Esophagus muscularis mucosa (tissue), 4 donors: ENCODE data around the gene ZFAND2B. TPM values are rescaled to one million over a fixed set of nuclear protein-coding genes. Genes with fewer than 3 reads are reported as not detected.
A peak's percentile ranks its signal among the peaks of the same experiment; 100 is the strongest.

Experiments
- DNase-seq: peaks from one replicate; pipeline ENCODE4 v3.0.0-alpha.2; 2017; ENCODE audit errors: extremely low spot score
- H3K27ac ChIP-seq, 4 donors: fragments of 200-600 bp; sonication (generic); replicated peaks in 1 of 4; 1 replicate in 3 of 4; 2 replicates in 1 of 4; pipeline ENCODE4 v1.5.1; 2016 to 2019; ENCODE audit warnings: mild to moderate bottlenecking in 1 of 4
- H3K27me3 ChIP-seq, 4 donors: fragments of 200-600 bp; sonication (generic); one replicate each; pipeline versions ENCODE4 v1.5.1 to v1.6.0; 2016 to 2019
- H3K36me3 ChIP-seq, 4 donors: fragments of 200-600 bp; sonication (generic); one replicate each; pipeline ENCODE4 v1.5.1; 2016 to 2019
- H3K4me1 ChIP-seq, 4 donors: fragments of 200-600 bp; sonication (generic); one replicate each; pipeline ENCODE4 v1.5.1; 2016 to 2019
- H3K4me3 ChIP-seq, 4 donors: fragments of 200-600 bp; sonication (generic); 1 replicate in 2 of 4; 2 replicates in 2 of 4; pipeline ENCODE4 v1.5.1; 2016 to 2019; ENCODE audit warnings: mild to moderate bottlenecking in 4 of 4, moderate library complexity in 1 of 4
- H3K9me3 ChIP-seq, 4 donors: fragments of 200-600 bp; sonication (generic); 1 replicate in 3 of 4; 2 replicates in 1 of 4; pipeline ENCODE4 v1.5.1; 2016 to 2019
- CTCF ChIP-seq, 3 experiments: fragments of 200-600 bp in 2 of 3; fragments of 450-650 bp in 1 of 3; sonication (generic) in 2 of 3; IDR thresholded peaks; one replicate each; pipeline ENCODE4 v1.5.1; 2017 to 2019; ENCODE audit warnings: antibody characterized with exemption in 3 of 3, mild to moderate bottlenecking in 2 of 3, moderate library complexity in 1 of 3
- EP300 ChIP-seq: sonication (generic); formaldehyde crosslinking; IDR thresholded peaks from one replicate; pipeline ENCODE4 v1.6.1; 2017; ENCODE audit warnings: antibody characterized with exemption
- POLR2A ChIP-seq: fragments of 450-650 bp; IDR thresholded peaks from one replicate; pipeline ENCODE4 v1.6.1; 2017; ENCODE audit warnings: antibody characterized with exemption, moderate library complexity, mild to moderate bottlenecking, low read depth
- POLR2AphosphoS5 ChIP-seq, 2 donors: sonication (generic); formaldehyde crosslinking; IDR thresholded peaks; one replicate each; pipeline ENCODE4 v1.6.1; 2017; ENCODE audit warnings: antibody characterized with exemption in 2 of 2
- WGBS: methylation state at CpG from one replicate; pipeline ENCODE4 v1.1.5; 2018; 5-methylcytosine and 5-hydroxymethylcytosine counted together
- intact Hi-C: fragments of 100-400 bp; cut with DNase I; formaldehyde crosslinking; loops from one replicate; pipeline ENCODE4 v1.15.1; 2023
- total RNA-seq, 4 donors: library from RNA; depleted of rRNA; stranded (reverse); fragments of >200 nt; gene quantifications; one replicate each; pipeline versions ENCODE4 v1.1.0 to v1.2.1, GENCODE V29; 2016

The ZFAND2B gene
- total RNA-seq, 4 donors from 2014 or later = 27.0 to 50.1 (median 36.9) TPM

- 89% methylated on average over 13 of the region's 16 CpGs for WGBS
- Histone ChIP-seq H3K9me3 (no peaks in the 10 kb centered on the region), H3K4me3 (no peak overlapping the region), H3K4me1 (peaks cover 27 to 49% (median 33%) of the 10 kb centered on the region in 4 donors), H3K27ac (no peak overlapping the region), H3K36me3 (peaks cover 55 to 76% (median 75%) of the 10 kb centered on the region in 4 donors), H3K27me3 (no peaks in the 10 kb centered on the region)
- TF ChIP-seq CTCF (IDR thresholded peaks at IDR 0.05) (no peak), EP300 (no peak), POLR2A (no peak), POLR2AphosphoS5 (IDR thresholded peaks at IDR 0.05) (no peak)
- intact Hi-C loops = no loop called here
- DNase-seq = no peak
These were observed 15.5 kb downstream of the ZFAND2B start for GRCh38 chr2:219221957-219222518.

- Histone ChIP-seq H3K4me3 (no peak overlapping the region), H3K27ac (no peak overlapping the region), H3K36me3 (peaks cover 55 to 83% (median 77%) of the 10 kb centered on the region in 4 donors), H3K27me3 (no peaks in the 10 kb centered on the region), H3K4me1 (peaks cover 22 to 51% (median 33%) of the 10 kb centered on the region in 4 donors), H3K9me3 (no peaks in the 10 kb centered on the region)
- intact Hi-C loops = no loop called here
- 92% methylated on average over 30 of the region's 31 CpGs for WGBS
- TF ChIP-seq POLR2AphosphoS5 (IDR thresholded peaks at IDR 0.05) (no peak), EP300 (no peak), POLR2A (no peak), CTCF (IDR thresholded peaks at IDR 0.05) (no peak)
- DNase-seq = no peak
These were observed 17.4 kb downstream of the ZFAND2B start for GRCh38 chr2:219223831-219224610.

GRCh38 chr2:219225350-219225749 lies 18.8 kb downstream of the ZFAND2B start:
- peaks cover 14 to 43% (median 23%) of the 10 kb centered on the region in 4 donors for H3K4me1 ChIP-seq
- intact Hi-C loops = no loop called here

GRCh38 chr2:219228041-219228910 lies 21.7 kb downstream of the ZFAND2B start:
- Histone ChIP-seq H3K4me3 (peak overlapping the region; percentile 63 to 88 (median 80)), H3K27ac (peak overlapping the region; percentile 90 to 98 (median 94)), H3K9me3 (no peaks in the 10 kb centered on the region), H3K27me3 (no peaks in the 10 kb centered on the region), H3K4me1 (peaks cover 27 to 52% (median 40%) of the 10 kb centered on the region in 4 donors), H3K36me3 (peaks cover 31 to 64% (median 54%) of the 10 kb centered on the region in 4 donors)
- DNase-seq = no peak
- TF ChIP-seq EP300 (no peak), POLR2AphosphoS5 (IDR thresholded peaks at IDR 0.05) (no peak), POLR2A (no peak), CTCF (IDR thresholded peaks at IDR 0.05) (no peak)
- intact Hi-C loops = loop anchor here (2.0 kb wide), 1 partner anchor 17 kb away; the partner anchor contains the start of genes GLB1L and STK16
- WGBS = 50% methylated on average over 6 of the region's 7 CpGs

More at GRCh38 chr2:219225350-219225749, 18.8 kb downstream of the ZFAND2B start:
- TF ChIP-seq EP300 (no peak), CTCF (IDR thresholded peaks at IDR 0.05) (no peak), POLR2A (no peak), POLR2AphosphoS5 (IDR thresholded peaks at IDR 0.05) (no peak)
- H3K9me3 ChIP-seq = no peaks in the 10 kb centered on the region
- H3K36me3 ChIP-seq = peaks cover 49 to 73% (median 69%) of the 10 kb centered on the region in 4 donors
- no peaks in the 10 kb centered on the region for H3K27me3 ChIP-seq
- no peak for DNase-seq
- no peak overlapping the region for H3K4me3 ChIP-seq
- H3K27ac ChIP-seq = no peak overlapping the region
- 90% methylated on average over 3 of the region's 3 CpGs for WGBS
